GM18508 (cell line): Measurements from ENCODE around the gene ASPDH.
"Not testable (repeated sequence)": the region's sequence is repeated elsewhere in the genome, so short reads cannot be mapped to it uniquely, and the experiment has no call there.

Source experiments
- ATAC-seq: cut with Tn5 transposase; IDR thresholded peaks from one replicate; pipeline ENCODE4 v1.9.1; 2021; ENCODE audit warnings: moderate number of reproducible peaks; ENCODE audit not compliant: insufficient read depth, unreplicated experiment

ASPDH gene

DNA sequence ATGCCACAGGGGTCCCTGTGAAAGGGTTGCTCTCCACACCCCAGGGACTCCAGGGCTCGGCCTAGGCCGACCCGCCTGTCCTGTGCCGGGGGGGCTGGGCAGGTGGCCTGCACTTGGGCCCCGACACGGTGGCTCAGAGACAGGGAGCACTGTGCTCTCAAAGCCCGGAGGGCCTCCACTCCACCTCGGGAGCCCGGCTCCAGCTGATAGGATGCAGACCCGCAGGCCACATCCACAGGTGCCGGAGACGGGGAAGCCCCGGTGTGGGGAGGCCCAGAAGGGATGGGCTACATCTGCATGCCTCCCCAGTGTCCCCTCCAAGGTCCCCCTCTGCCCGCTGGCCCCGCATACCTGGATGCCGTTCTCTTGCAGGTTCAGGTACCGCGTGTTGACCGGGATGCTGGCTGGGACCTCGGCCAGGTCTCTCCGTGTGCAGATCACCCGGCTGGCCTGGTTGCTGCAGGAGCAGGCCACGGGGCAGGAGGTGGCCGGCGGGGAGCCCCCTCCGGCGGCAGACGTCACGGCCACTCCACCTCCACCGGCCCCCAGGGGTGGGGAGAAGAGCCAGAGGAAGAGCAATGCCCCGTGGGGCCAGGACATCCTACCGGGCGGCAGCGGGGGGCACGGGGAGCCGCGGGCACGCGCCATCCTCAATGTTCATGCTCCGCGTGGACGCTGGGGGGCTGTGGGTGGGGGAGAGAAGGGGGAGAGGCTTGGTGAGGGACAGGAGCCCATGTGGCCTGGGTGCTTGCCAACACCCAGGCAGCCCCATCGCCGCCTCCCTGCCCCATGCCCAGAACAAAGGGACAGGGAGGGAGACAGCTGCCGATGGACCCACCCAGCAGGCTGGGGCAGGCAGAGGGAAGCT, 34.7 kb upstream of the ASPDH start:
- ATAC-seq: no peak

DNA sequence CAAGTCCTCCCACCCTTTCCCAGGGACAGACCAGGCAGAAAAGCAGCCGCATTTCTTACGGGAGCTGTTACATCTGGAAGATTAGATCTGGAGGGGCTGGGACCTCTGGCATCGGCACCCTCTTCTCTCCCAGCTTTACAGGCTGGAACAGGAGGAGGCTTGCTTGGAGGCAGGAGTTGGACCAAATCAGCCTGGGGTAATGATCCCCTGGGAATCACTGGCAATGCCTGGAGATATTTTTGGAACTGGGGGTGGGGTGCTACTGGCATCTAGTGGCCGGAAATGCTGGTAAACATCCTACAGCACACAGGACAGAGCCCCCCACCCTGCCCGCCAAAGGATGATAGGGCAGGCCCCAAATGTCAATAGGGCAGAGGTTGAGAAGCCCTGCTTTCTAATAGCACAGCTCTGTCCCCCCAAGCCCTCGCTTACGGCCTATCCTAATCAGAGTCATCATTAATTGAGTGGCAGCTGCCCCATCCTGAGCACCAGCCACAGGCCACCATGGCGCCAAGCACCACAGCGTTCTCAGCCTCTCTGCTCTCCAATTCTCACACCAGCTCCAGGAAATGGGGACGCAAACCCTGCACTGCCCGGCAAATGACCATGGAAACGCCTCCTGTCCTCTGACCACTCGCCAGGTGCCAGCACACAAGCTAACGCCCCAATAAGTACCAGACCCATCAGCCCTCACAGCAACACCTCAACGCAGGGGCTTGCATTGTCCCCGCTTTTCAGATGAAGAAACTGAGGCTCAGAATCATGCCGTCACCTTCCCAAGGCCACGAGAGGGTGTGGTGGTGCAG, 33.9 kb upstream of the ASPDH start:
- no peak for ATAC-seq

DNA sequence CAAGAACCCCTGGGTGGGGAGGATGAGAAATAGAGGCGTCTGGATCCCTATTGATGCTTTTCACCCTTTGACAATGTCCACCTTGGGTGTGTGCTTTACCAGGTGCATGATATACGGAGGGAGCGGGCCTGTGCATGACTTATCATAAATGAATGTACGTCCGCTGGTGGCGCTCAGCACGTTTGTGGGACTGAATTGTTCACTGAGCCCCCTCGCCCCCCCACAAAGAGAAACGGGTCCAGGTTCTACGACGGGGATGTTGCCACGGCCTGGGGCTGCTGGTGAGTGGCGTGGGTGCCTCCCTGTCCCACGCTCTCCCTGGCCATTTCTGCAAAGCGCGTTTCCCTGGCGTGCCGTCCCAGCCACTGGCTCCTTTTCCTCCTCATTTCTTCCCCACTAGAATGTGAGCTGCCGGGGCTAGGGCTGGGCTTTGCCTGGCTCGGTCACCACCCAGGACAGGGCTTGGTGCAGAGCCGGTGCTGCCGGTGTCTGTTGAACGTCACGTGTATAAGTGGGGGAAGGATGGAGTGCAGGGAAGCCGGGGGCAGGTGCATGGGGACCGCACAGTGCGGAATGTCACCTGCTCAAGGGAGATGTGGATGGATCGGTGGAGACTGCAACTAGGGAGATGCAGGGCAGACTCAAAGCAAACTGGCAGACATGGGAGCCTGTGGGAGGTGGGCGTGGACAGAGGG, 33.0 kb upstream of the ASPDH start:
- ATAC-seq: no peak

DNA sequence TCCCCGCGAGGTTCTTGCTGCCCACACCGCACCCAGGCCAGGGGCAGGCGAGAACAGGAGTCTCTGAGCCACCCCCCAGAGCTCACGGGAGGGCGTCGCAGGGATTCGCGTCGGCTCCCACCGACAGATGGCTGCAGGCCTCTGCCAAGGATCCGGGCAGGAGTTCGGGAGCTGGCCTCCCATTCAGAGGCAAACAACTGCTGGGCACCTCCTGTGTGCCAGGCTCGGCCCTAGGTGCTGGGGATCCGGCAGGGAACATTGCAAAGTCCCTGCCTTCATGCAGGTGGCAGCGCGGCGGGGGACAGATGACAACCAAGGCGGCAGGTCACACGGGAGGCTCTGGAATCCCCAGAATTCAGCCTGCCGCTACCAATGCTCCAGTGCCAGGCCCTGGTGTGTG, 29.2 kb upstream of the ASPDH start:
- no peak for ATAC-seq

DNA sequence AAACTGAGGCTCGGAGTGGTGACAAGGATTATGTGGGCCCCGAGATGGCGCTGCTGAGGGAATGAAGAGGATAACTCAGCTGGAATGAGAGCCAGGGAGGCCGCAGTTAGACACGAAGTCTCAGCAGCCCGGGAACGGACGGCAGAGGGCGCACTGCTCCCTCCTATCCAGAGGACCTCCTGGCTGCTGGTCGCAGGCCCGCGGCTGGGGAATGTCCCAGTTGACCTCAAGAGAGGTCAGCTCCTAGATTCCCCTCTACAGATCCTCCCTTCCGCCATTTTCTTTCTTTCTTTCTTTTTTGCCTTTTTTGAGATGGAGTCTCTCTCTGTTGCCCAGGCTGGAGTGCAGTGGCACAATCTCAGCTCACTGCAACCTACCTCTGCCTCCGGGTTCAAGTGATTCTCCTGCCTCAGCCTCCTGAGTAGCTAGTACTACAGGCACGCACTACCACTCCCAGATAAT, 24.1 kb upstream of the ASPDH start:
- ATAC-seq: no peak

DNA sequence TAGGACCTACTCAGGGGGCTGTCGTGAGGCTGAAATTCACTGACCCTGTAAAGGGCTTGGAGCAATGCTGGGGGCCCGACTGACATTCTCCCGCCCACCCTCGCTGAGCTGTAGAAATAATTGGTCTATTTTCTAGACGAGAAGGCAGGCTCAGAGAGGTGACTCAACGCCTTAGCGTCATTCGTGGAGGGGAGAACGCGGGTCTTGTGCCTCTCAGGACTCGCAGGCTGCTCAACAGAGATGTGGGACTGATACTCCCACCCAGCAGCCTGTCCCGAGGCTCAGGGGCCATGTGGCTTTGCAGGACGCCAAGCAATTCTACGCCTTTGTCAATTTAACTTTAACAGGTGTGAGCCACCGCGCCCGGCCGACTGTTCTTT, 23.6 kb upstream of the ASPDH start:
- no peak for ATAC-seq

DNA sequence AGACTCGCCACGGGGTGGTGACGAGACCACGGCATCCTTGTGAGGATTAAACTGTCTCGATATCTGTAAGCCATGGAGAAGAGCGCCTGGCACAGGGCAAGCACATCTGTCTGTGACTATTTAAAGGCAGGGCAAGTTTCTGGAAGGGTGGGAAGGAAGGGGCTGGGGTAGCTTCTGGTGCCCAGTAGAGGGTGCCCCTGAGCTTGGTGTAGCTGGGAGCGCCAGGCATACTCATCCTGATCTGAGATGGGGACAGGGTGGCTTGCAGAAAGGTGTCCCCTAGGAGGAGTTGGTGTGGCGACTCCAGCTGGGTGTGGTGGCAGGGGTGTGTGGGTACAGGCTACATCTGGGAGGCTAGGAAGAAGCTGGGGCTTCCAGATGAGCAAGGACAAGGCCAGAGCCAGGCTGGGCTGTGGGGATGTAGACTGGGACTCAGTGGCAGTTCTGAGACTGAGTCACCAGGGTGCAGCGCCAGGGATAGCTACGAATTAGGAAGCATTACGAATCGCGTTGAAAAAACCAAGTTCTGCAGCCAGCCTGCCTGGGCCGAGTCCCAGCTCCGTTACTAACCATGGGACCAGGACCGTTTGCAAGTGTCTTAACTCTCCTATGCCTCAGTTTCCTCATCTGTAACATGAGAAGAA, 23.1 kb upstream of the ASPDH start:
- ATAC-seq: no peak

DNA sequence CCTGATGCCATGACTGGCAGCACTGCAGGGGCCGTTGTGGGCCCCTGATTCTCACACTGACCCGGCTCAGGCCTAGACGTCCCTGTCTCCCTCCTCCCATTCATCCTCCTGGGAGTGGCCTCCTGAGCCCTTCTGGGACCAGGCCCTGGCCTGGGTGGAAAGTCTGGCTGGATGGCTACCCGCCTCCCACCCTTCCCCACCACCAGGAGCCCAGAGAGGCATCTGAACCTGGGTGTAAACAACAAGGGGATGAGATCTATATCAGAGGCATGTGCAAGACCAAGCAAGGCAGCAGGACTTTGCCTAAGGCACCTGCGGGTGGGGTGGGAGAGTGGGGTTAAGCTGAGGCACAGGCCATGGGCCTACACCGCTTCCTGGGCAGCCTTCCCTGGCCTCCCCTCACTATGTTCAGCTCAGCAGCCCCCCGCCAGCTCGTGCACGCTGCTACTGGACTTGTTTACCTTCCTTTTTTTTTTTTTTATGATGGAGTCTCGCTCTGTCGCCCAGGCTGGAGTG, 22.0 kb upstream of the ASPDH start:
- ATAC-seq: no peak

DNA sequence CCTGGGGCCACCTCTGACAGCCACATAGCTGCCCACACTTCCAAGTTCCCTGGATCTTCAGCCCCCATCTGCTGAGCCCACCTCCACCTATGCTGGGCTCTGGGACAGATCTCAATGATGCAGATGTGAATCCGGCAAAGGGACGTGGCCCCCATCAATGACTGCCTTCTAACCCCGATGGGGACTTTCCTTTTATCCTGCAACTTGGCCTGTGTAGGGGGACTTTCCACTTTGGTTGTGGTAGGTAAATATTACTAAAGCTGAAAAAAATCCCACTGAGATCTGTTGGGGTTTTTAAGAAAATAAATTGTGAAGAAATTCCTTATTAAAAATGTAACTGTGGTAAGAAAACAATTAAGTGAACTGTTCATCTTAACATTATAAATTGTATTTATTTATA, 20.8 kb upstream of the ASPDH start:
- ATAC-seq: no peak

DNA sequence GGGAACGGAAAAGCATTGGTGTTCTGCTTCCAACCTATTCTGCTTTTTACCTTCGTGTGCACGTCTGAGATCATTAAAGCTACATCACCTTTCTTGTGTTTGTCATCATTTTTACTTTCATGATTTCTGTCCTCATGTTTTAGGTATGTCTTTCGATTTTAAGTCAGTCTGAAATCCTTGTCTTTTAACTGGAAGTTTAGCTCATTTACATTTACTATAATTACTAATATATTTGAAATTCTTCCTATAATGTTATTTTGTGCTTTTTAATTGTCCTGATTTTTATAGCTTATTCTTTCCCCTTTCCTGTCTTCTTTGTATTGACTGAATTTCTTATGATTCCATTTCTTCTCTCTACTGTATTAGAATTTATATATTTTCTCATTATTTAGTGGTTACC, 19.2 kb upstream of the ASPDH start:
- no peak for ATAC-seq

DNA sequence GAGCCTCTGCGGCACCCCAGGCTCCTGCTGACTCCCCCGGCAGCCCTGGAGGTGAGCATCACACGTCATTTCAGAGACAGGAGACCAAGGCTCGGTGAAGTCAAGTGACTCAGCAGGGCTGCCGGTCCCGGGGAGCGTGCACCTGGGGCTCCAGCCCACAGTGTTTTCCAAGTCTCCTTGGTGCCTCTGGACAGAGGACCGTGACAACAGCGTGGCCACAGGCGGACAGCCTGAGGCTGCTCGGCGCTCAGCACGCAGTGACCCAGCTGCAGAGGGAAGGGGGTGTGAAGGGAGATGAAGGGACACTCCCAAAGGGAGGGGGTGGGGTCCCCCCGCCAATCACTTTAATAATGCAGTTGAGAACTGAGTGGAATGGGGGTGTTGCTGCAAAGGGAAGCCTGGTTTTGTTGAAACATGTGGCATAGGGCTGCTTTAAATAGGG, 17.5 kb upstream of the ASPDH start:
- no peak for ATAC-seq

DNA sequence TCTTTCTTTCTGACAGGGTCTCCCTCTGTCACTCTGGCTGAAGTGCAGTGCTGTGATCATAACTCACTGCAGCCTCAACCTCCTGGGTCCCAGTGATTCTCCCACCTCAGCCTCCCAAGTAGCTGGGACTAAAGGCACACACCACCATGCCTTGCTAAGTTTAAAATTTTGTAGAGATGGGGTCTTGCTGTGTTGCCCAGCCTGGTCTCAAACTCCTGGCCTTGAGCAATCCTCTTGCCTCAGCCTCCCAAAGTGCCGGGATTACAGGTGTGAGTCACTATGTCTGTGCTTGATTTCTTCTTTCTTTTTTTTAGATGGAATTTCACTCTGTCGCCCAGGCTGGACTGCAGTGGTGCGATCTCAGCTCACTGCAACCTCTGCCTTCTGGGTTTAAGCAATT, 14.3 kb upstream of the ASPDH start:
- not testable (repeated sequence) for ATAC-seq

DNA sequence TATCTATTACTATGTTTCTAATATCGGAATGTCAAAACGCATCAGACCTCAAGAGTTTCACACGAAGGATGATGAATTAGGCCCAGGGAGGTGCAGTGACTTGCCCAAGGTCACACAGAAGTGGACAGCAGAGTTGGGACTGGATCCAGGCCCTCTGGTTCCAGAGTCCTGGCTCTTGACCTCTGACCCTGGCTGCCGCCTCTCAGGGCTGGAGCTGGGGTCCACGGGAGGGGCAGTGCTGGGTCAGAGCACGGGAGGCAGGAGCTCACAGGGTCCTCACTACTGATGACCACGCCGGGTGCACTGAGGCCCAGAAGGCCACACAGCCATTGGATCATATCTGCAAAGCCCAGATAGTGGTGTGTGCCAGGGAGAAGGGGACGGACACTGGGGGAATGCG, 9.2 kb upstream of the ASPDH start:
- ATAC-seq: no peak

DNA sequence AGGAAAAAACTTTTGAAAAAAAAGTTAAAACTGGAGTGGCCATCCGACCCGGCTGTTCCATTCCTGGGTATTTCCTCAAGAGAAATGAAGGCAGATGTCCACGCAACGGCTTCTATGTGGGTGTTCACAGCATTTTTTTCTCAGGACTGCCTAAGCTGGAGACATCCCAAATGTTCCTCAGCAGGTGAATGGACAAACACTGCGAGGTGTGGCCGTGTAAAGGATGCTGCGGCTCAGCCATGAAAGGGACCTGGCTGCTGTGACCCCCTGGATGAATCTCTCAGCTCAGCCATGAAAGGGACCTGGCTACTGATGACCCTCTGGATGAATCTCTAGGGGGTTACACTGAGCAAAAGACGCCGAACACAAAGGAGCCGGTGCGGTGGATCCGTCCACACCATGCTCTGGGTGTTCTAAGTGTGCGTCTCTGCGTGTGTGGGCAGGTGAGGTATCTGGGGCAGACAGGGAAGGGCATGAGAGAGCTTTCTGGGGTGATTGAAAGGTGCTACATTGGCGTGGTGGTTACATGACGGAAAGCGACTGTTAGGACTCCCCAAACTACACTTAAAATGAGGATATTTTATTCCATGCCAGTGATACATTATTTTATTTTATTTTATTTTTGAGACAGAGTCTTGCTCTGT, 7.2 kb upstream of the ASPDH start:
- ATAC-seq: no peak

DNA sequence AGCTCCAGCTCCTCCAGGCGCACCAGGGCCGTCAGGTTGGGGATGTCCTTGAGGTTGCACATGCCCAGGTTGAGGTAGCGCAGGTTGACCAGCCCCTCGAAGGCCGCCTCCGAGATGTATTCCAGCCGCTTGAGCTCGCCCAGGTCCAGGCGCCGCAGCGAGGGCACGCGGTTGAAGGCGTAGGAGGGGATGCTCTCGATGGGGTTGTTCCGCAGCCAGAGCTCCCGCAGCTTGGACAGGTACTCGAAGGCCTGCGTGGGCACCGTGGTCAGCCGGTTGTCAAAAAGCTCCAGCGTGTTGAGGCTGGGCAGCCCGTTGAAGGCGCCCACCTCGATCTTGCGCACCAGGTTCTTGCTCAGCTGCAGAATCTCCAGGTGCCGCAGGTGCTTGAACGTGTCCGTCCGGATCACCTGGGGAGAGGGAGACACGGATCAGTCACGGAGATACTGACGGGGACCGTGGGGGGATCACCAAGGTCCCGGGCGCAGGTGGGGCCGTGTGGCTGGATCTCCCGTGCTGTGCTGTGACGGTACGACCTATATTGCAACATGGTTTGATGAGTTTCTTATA, 5.4 kb upstream of the ASPDH start:
- ATAC-seq: no peak

DNA sequence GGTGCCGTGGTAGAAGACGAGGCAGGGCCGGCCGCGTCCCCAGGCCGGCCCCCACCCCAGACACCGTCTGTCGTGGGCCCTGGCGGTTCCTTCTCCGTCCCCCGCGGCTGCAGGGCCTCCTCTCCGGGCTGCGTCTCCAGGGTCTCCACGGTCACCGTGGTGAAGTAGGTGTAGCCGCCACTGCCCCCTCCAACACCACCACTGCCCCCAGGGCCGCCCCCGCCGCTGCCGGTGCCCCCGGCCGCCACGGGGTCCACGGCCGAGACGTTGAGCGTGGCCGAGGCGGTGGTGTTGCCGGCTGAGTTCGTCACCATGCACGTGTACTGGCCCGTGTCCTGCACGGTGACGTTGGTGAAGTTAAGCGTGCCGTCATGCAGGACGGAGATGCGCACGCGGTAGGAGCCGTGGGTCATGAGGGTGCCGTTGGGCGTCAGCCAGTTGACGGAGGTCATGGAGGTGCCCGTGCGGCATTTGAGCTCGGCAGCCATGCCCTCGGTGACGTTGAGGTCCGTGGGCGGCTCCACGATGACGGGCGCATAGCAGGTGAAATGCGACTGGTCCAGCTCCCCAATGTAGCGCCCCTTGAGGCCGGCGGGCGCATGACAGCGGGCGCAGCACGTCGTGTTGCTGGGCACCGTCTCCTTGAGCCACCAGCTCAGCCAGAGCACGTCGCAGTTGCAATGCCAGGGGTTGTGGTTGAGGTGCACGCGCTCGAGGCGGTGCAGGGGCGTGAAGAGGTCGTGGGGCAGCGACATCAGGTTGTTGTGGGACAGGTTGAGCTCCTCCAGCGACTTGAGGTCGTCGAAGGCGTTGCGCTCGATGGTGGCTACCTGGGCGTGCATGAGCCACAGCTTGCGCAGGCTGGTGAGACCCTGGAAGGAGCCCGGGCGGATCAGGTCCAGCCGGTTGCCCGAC, 4.6 kb upstream of the ASPDH start:
- ATAC-seq: no peak

DNA sequence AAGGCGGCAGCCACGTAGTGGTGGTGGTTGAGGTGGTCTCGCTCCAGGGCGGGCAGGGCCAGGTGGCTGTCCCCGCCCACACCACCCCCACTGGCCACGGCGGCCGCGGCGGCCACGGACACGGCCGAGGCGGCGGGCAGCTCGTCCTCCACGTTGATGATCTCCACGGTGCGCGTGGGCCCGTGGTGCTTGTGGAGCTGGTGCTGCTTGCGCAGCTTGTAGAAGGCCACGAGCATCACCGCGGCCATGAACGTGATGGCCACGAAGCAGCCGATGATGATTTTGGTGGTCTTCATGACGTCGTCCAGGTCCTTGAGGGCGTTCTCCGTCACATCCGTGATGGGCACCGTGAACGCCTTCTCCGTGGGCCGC, 4.0 kb upstream of the ASPDH start:
- no peak for ATAC-seq

DNA sequence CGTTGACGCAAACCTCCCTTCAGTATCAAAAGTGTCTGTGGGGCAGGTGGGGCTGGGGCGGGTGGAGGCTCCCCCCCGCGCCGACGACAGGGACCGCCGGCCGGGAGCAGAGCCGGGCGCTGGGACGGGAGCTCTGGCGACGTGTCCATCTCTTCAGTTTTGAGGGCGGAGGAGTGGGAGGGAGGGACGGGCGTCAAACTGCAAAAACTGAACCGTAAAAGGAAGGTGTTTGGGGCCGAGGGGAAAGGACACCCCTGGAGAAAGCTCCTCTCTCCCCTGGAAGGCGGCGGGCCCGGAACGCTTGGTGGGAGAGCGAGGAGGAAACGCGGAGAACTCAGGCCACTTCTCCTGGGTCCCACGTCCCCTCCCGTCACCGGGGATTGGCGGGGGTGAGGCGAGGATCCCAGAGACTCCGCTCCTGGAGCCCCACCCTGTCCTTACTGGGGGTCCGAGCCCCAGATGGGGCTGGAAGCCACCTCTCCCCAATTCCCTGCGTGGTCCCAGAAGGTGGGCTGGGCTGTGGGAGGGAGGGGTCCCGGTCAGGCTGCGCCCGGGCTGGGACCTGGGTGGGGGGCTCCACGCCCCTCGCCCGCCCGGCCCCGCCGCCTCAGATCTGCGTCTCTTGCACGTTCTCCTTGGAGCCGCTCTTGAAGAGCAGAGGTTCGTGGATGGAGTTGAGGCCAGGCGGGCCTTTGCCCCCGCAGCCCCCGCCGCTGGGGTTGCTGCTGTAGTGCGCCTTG, 3.4 kb upstream of the ASPDH start:
- ATAC-seq: no peak
